ENCODE measurements around the gene SOX18.

The SOX18 gene

DNA sequence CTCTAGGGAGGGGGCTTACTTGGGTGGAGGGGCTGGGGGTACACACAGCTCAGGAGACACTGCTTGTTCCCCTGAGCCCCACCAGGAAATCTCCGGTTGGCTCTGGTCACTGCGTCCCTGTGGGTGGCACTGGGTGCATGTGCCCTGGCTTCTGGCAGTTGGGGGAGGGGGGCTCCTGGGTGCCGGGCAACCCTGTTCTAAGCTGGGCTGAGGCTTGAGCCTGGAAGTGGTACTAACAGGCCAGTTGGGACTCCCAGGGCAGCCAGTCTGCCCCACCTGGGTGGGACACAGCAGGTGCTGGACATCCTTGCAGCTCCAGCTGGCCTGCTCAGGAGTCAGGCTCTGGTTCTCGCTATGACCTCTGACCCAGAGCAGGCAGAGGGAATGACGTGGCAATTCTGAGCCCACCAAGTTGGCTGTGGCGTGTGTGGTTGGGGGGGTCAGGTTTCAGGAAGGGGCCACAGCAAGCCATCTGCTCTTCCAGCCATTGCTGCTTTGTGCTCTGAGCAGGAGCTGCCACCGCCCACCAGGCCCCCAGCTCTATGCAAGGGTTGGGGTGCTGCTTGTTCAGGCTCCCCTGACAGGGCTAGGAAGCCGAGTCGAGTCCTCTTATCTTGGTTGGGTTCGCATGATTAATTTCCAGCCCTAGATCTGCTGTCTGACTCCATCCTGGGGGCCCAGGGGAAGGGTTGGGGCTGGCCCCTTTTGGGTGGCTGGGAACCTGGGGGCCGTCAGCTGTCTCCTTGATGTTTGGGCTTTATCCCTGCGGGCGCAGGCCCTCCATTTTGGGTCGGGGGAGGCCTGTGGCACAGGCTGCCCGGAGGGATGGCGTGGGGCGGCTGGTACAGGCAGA is 12.9 kb downstream of the SOX18 start:
- DNase-seq: no peak

DNA sequence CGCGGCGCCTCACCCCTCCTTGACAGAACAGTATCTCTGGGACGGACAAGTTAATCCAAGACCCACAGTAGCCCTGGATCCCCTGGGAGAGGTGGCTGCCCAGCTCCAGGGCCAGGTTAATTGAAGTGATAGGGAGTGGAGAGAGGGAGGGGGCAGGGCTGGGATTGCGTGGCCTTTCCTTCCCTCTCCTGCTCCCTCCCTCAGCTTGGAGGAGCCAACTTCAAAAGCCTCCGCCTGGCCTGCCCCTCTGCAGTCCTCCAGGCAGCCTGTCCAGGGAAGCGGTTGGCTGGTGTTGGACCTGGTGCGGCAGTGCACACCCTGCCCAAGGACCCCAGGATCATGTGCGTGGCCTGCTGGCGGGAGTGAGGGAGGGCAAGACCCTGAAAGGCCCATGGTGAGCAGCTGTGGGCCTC is 13.5 kb downstream of the SOX18 start, which contains the start of gene C20orf204:
C20orf204 (plus strand) TSS at position 250 of the 413 bp plus-strand sequence; CDS start at position 392, 142 bp downstream.
- DNase-seq: no peak

DNA sequence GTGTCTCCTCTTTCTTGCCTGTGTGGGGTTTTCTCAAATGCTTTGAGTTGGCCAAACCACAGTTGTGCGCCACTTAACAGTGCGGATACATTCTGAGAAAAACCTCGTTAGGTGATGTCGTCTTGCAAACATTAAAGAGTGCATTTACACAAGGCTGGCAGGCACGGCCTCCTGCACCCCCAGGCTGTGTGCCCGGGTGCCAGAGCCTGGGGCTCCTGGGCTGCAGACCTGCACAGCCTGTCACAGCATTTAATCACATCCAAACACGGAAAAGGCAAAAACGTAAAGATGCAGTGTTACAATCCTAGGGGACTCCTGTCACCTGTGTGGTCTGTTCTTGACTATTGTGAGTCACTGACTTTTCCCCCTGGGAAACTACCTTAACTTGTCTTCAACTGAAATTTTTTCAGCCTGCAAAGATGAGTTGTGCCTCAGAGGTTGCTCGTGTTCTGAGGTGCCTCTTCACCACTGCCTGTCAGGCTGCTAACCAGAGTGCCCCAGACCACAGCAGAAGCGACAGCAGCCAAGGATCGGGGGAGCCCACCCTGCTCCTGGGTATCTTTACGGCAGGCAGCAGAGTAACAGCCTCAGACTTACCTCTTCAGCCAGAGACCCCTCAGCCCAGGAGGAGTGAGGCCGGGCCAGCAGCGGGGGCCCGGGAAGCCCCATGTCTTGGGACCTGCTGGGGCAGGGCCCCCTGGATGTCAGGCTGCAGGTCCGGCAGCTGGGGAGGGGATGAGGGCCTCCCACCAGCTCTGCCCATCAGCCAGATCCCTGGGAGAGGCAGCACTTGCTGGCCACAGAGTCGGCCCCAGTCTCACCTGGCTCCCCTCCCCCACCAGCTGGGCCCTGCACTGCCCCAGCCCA is 14.1 kb downstream of the SOX18 start:
- no peak for DNase-seq

DNA sequence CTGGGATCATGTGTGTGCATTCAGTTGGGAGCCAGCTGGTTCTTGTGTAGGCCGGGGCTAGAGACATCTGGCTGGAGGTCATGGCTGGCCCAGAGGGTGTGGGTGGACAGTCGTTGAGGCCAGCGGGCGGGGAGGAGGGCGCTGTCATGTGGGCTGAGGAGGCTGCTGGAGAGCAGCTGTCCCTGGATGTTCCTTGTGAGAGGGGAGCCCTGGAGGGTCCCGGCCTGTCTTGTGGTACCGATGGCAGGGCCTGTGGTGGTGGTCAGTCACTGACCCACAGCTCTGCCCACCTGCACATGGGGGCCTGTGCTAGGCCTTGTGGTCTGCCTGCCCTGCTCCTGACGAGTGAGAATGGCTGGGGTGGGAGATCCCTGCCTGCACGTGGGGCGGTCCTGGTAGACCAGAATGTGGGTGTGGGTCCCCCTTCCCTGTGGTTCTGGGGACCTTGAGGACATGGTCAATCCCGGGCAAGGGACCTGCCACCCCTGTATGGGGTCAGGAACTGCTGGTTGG is 15.4 kb downstream of the SOX18 start:
- DNase-seq: no peak

DNA sequence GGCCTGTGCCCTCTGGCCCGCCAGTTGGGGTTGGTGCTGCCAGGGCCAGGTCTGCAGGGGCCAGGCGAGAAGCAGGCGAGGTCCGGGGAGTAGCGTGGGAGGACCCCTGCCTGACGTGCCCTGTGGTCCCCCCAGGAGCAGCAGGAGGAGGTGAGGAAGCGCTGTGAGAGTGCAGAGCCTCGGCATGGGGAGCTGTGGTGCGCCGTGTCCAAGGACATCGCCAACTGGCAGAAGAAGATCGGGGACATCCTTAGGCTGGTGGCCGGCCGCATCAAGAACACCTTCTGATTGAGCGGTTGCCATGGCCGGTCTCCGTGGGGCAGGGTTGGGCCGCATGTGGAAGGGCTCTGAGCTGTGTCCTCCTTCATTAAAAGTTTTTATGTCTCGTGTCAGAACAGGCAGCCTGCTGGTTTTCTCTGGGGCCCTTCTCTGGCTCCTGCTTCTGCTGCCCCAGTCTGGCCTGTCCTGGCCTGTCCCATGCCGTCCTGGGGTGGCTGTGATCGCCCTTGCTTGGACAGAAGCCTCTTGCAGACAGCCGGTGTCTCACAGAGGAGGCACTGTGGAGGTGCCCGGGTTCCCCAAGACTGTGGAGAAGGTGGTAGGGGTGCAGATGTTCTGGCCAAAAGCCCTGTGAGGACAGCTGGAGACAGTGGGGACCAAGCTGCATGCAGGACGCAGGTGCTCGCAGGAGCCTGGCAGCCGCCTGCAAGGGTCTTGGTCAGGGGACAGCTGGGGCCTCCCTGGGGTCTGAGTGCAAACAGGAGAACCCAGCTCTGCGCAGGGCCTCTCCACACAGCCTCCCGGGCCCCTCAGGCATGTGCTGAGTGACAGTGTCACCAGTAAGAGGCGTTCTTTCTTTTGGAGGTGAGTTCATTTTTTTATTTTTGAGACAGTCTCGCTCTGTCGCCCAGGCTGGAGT is 16.5 kb downstream of the SOX18 start:
- DNase-seq: no peak

DNA sequence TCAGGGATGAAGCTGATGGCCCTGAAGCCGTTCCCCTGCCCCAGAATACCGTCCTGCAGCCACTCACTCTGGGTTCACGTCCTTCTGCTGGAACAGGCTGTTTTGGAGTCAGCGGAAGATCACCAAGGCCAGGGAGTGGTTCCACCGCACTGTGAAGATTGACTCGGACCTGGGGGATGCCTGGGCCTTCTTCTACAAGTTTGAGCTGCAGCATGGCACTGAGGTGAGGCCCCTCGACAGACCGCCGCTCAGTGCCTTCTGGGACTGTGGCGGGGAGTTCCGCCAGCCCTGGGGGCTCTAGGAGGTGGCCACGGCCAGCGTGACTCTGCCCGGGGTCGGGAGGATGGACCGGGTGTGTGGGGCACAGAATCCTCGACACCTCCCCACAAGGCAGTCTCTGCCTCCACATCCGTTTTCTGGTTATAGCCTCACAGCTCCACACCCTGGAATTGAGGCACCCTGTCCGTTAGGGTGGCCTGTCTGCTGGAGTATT is 17.6 kb downstream of the SOX18 start:
- no peak for DNase-seq

DNA sequence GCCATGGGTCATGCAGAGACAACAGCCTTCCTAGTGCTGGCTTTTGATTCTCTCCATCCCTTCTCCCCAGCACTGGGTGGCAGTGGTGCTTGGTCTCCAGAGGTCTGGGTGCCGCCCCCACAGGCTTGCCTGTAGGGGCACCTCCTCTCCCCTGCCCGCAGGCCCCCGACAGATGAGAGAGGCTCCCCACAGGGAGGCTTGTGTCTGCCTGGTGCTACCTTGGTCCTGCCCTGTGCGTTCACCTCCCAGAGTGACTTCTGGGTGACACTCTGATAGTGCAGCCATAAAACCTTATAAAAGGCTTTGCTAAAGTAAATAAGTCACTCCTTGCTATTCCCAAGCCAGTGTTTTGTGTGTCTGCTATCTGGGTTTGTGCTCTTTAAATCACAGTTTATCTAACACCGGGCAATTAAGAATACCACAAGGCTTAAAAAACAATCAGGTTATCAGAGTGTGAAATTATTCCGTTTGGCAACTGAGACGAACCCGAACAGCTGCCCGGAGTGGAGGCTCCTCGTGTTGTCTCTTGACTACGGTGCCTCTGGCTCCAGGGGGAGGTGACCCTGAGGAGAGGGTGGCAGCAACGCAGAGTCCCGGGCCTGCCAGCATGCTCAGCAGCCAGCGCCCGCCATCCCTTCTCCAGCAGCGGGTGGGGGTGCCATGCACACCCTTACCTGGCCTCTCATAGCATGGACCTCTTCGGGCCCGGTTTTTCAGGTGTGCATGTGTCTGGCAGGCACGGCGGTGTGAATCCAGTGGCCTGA is 18.9 kb downstream of the SOX18 start:
- no peak for DNase-seq

DNA sequence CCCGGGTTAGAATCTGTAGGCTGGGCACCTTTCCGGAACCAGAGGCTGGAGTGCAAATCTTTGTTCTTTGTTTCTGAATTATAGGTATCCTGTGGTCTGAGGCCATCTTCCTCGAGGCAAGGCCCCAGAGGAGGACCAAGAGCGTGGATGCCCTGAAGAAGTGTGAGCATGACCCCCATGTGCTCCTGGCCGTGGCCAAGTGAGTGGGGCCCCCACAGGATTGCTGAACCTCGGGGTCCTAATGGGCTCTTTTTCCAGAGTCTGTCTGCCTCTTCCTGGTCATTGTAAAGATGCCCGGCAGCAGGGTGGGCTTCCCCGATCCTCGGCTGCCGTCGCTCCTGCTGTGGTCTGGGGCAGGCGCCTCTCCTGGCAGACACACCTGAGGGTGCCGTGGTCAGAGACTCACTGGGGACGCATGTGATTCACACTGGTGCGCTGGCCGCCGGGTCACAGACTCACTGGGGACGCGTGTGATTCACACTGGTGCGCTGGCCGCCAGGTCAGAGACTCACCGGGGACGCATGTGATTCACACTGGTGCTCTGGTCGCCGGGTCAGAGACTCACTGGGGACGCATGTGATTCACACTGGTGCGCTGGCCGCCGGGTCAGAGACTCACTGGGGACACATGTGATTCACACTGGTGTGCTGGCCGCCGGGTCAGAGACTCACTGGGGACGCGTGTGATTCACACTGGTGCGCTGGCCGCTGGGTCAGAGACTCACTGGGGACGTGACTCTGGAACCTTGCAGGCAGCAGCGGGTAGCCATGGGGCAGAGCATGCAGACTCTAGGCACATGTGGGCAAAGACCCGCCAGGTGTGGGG is 19.9 kb downstream of the SOX18 start:
- DNase-seq: no peak

DNA sequence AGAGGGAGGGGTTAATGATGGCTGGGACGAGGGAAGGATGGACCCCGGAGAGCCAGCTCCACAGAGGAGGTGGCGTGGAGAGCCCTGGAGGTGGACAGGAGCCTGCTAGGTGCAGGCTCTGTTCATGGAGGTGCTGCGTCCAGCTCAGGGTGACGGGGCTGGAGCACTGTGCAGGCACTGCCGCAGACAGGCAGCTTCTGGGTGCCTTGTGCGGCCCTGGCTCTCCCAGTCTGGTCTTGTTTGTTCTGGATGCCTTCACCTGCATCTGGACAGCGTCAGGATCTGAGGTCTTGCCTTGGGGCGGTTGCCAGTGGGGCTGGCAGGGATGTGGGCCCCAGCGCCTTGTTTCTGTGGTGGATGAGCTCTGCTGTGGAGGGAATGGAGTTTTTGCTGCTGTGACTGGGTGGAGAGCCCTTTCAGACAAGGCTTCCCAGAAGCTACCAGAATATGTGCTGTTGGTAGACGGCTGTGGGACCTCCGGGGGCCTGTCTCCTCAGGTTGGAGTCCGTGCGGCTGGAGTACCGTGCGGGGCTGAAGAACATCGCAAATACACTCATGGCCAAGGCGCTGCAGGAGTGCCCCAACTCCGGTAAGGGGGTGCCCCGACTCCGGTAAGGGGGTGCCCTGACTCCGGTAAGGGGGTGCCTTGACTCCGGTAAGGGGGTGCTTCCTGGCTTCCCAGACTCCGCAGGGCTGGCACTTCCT is 21.3 kb downstream of the SOX18 start:
- DNase-seq: no peak

DNA sequence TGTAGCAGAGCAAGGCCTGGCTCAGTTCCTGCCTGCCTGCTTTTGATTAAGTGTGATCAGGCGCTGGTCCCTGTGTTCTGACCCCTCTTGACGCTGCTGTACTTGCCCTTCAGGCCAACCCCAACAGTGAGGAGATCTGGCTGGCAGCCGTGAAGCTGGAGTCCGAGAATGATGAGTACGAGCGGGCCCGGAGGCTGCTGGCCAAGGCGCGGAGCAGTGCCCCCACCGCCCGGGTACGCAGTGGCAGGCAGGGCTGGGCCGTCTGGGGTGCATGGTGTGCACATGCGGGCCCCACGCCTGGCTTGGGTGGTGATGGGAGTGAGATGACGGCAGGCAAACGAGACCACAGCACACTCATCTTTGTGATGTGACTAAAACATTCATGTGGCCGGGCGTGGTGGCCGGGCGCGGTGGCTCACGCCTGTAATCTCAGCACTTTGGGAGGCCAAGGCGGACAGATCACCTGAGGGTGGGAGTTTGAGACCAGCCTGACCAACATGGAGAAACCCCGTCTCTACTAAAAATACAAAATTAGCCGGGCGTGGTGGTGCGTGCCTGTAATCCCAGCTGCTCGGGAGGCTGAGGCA is 23.5 kb downstream of the SOX18 start:
- DNase-seq: no peak

DNA sequence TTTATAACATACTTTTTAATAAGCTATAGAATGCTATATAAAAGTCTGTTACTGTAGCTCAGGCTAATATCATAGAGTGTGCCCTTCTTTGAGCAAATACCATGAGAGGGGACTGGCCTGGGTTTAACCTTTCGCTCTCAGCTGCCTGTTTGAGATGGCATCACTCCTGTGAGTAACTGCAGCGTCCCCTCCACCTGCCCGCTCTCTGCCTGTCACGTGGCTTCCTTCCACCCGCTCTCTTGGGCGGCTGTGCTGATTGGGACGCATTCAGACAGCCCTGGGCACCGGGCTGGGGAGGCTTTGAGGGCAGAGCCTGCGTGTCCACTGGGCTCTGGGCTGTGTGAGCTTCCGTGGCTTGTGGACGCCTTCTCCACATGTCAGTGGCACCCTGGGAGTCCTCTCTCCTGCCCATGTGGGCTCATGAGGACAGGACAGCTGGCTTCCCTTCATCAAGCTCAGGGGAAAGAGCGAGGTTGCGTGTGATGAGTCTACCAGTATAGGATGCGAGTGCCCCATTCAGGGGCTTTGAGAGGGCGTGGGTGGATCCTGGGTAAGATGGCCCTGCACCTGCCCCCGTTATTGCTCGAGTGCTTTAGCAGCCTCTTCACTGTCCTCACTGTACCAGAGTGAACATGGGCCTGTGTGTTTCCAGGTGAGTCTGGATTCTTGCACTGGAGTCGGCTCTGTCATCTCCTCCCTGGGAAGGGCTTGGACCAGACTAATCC is 24.2 kb downstream of the SOX18 start:
- no peak for DNase-seq

DNA sequence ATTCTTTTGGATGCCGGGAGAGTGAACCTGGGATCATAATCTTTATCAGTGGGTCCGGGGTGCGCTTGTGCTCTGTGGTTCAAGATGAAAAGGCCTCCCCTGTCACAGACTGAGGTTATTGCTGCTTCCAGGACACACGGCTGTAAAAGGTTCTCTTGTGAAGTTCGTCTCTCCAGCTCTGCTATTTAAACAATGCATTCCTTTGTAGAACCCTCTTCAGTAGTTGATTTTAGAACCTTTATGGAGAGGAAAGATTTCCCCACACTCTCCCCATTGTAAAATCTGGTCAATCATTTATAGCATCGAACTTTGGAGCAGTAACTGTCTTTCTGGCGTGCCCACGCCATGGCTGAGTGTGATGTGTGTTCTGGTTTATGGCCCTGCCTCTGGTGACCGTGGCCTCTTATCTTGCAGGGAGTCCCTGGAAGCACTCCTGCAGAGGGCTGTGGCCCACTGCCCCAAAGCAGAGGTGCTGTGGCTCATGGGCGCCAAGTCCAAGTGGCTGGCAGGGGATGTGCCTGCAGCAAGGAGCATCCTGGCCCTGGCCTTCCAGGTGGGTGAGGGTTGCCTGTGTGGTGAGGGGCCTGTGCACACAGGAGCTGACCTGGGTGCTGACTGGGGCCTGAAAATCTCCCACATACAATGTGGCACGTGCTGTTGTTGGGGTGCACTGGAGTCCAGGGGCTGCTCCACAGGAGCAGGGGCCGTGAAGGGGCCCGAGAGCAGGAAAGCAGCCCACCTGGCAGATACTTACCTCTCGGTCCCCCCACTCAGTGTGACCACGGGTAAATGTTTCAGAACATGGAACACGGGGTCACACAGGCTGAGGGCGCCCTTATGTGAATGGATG is 25.1 kb downstream of the SOX18 start:
- no peak for DNase-seq

DNA sequence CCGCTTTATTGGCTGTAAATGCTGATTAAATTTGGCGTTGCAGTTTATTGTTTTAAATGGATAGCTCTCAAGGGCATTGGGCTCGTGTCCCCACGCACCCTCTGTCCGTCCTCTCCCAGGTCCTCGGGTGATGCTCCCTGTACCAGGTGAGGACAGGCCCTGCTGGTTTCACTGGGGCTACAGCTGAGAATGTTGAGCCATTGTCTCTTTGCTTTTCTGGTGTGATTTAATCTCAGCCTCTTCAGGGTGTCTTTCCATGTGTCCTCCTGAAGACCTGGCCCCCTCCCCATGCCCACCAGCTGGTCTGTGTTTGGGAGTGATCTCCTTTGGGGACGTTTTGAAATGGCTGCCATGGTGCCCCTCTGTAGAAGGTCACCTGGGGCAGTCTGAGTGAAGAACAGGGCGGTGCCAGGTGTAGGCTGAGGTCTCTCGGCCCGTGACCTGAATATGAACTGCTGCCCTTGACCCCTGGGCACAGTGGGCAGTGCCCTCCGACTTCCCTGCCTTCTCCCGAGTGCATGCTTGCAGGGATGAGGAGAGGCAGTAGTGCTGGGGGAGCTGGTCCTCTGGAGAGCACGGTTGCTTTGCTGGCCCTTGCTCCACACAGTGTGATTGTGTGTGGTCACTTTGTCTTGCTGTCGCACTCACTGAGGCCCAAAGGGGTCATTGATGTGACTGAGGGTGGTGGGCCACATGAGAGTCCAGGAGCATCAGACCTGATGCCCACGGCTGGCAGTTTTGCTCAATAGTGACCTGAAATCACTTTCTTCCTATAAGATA is 25.9 kb downstream of the SOX18 start:
- no peak for DNase-seq

DNA sequence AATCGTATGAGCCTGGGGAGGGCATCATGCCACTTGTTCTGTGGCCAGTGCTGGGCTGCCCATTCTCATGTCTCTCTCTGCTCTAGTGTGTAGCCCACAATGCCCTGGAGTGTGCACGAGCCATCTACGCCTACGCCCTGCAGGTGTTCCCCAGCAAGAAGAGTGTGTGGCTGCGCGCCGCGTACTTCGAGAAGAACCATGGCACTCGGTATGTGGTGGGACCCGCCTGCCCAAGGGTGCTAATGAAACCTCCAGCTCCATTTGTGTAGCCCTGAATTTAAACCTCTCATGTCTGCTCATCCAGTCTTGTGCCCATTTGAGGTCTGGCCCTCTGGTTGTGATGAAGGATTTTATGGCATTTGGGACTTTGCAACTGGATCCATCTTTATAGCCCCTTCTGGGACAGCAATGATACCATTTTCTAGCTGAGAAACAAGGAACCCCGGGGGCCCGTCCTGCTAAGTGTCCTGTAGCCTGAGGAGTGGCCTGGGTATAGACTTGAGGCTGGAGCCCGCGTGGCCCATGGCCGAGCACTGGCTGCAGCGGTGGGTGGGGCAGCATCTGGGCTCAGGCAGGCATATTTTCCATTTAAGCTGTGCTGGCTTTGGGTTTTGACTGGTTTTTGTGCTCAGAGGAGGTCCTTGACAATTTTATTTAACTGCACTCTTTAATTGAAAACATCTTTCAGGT is 26.6 kb downstream of the SOX18 start:
- no peak for DNase-seq

DNA sequence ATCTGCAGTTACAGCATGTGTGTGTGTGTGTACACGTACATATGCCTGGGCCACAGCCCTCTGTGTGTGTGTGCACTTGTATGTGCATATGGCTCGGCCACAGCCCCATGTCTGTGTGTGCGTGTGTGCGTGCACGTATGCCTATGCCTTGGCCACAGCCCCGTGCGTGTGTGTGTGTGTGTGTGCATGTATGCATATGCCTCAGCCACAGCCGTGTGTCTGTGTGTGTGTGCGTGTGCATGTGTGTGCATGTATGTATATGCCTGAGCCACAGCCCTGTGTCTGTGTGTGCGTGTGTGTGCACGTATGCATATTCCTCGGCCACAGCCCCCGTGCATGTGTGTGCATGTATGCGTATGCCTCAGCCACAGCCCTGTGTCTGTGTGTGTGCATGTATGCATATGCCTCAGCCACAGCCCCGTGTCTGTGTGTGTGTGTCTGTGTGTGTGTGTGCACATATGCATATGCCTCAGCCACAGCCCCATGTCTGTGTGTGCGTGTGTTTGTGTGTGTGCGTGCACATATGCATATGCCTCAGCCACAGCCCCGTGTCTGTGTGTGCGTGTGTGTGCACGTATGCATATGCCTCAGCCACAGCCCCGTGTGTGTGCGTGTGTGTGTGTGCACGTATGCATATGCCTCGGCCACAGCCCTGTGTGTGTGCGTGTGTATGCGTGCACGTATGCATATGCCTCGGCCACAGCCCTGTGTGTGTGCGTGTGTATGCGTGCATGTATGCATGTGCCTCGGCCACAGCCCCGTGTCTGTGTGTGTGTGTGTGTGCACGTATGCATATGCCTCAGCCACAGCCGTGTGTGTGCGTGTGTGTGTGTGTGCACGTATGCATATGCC is 28.1 kb downstream of the SOX18 start:
- no peak for DNase-seq
